WERI-Rb-1 (cell line): ENCODE data around the gene HPRT1.

ENCODE experiments used
- DNase-seq: peaks from one replicate; pipeline ENCODE4 v3.0.0-alpha.2; 2020
- H3K27ac ChIP-seq: fragments of 250-450 bp; sonication (Bioruptor Pico); 2 replicates; pipeline ENCODE4 v1.5.1; 2020; ENCODE audit warnings: mild to moderate bottlenecking, moderate library complexity
- H3K27me3 ChIP-seq: fragments of 250-450 bp; sonication (Bioruptor Pico); 2 replicates; pipeline ENCODE4 v1.5.1; 2021; ENCODE audit warnings: mild to moderate bottlenecking, low read depth, moderate library complexity; ENCODE audit not compliant: insufficient read depth, severe bottlenecking
- H3K36me3 ChIP-seq: fragments of 250-450 bp; sonication (Bioruptor Pico); 2 replicates; pipeline ENCODE4 v1.5.1; 2020; ENCODE audit warnings: mild to moderate bottlenecking, moderate library complexity
- H3K4me3 ChIP-seq: 2 replicates; pipeline ENCODE4 v1.5.1; 2011; ENCODE audit warnings: low read depth, mild to moderate bottlenecking, control low read depth, low read length
- H3K9me3 ChIP-seq: fragments of 250-450 bp; sonication (Bioruptor Pico); 2 replicates; pipeline ENCODE4 v1.5.1; 2021; ENCODE audit warnings: mild to moderate bottlenecking, moderate library complexity; ENCODE audit not compliant: severe bottlenecking
- TF ChIP-seq, protein P1 (sequence below): IDR thresholded peaks from 2 replicates; pipeline ENCODE4 v1.5.1; 2011; ENCODE audit warnings: low read depth, mild to moderate bottlenecking, control low read depth, inconsistent platforms, low read length

Gene HPRT1

DNA sequence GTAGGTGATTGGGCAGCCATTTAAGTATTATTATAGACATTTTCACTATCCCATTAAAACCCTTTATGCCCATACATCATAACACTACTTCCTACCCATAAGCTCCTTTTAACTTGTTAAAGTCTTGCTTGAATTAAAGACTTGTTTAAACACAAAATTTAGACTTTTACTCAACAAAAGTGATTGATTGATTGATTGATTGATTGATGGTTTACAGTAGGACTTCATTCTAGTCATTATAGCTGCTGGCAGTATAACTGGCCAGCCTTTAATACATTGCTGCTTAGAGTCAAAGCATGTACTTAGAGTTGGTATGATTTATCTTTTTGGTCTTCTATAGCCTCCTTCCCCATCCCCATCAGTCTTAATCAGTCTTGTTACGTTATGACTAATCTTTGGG, 16.3 kb downstream of the HPRT1 start:
- no peaks in the 10 kb centered on the region; the same call in none of the 2 replicates for H3K36me3 ChIP-seq
- H3K9me3 ChIP-seq = no peaks in the 10 kb centered on the region
- DNase-seq = no peak
- no peaks in the 10 kb centered on the region for H3K27me3 ChIP-seq
- no peak overlapping the region for H3K27ac ChIP-seq
- no peak overlapping the region for H3K4me3 ChIP-seq
- TF ChIP-seq, protein P1, sequence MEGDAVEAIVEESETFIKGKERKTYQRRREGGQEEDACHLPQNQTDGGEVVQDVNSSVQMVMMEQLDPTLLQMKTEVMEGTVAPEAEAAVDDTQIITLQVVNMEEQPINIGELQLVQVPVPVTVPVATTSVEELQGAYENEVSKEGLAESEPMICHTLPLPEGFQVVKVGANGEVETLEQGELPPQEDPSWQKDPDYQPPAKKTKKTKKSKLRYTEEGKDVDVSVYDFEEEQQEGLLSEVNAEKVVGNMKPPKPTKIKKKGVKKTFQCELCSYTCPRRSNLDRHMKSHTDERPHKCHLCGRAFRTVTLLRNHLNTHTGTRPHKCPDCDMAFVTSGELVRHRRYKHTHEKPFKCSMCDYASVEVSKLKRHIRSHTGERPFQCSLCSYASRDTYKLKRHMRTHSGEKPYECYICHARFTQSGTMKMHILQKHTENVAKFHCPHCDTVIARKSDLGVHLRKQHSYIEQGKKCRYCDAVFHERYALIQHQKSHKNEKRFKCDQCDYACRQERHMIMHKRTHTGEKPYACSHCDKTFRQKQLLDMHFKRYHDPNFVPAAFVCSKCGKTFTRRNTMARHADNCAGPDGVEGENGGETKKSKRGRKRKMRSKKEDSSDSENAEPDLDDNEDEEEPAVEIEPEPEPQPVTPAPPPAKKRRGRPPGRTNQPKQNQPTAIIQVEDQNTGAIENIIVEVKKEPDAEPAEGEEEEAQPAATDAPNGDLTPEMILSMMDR = no peak

DNA sequence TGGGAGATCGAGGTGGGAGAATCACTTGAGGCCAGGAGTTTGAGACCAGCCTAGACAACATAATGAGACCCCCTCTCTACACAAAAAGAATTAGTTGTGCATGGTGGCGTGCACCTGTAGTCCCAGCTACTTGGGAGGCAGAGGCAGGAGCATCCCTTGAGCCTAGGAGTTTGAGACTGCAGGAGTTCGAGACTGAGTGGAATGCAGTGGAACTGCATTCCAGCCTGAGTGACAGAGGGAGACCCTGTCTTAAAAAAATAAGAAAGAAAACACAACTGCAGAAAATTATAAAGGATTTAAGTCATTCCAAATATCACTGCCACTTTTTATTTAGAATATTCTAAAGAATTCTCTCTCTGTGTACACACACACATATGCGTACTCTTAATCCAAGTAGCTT, 18.4 kb downstream of the HPRT1 start:
- Histone ChIP-seq H3K27ac (no peak overlapping the region), H3K27me3 (no peaks in the 10 kb centered on the region), H3K36me3 (no peaks in the 10 kb centered on the region; the same call in none of the 2 replicates), H3K4me3 (no peak overlapping the region), H3K9me3 (no peaks in the 10 kb centered on the region)
- no peak for DNase-seq
- TF ChIP-seq, protein P1 = no peak

DNA sequence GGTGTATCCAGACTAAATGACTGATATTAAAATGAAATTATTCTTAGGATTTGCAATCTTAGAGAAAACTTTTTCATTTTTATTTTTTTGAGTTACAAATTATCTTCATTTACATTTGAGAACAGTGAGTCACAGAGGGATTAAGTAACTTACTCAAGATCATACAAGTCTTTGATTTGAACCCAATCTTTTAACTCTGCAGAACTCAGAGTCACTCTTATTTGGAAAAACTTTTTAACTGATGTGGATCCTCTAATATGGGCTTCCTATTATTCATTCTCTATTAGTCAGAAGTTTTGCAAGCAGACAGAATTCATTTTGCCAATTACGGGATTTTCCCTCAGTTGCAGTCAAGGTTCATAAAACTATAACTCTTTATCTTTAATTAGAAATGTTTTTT, 20.1 kb downstream of the HPRT1 start:
- Histone ChIP-seq H3K9me3 (no peaks in the 10 kb centered on the region), H3K36me3 (no peaks in the 10 kb centered on the region; the same call in none of the 2 replicates), H3K27me3 (no peaks in the 10 kb centered on the region), H3K27ac (no peak overlapping the region), H3K4me3 (no peak overlapping the region)
- no peak for DNase-seq
- TF ChIP-seq, protein P1 = no peak

DNA sequence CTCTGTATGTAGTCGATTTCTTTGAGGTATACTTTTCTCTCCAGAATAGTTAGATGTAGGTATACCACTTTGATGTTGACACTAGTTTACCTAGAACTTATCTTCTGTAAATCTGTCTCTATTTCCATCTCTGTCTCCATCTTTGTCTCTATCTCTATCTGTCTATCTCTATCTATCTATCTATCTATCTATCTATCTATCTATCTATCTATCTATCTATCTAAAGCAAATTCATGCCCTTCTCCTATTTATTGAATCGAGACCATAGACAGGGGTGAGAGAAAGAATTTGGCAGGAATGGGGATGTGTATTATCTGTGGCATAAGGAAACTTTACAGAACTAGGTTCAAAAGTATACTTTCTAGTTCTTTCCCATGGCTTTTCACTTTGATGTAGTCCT, 21.4 kb downstream of the HPRT1 start:
- H3K9me3 ChIP-seq = no peaks in the 10 kb centered on the region
- H3K4me3 ChIP-seq = no peak overlapping the region
- no peaks in the 10 kb centered on the region; the same call in 1 of the 2 replicates for H3K36me3 ChIP-seq
- no peak overlapping the region for H3K27ac ChIP-seq
- no peak for DNase-seq
- H3K27me3 ChIP-seq = no peaks in the 10 kb centered on the region
- TF ChIP-seq, protein P1 = no peak

DNA sequence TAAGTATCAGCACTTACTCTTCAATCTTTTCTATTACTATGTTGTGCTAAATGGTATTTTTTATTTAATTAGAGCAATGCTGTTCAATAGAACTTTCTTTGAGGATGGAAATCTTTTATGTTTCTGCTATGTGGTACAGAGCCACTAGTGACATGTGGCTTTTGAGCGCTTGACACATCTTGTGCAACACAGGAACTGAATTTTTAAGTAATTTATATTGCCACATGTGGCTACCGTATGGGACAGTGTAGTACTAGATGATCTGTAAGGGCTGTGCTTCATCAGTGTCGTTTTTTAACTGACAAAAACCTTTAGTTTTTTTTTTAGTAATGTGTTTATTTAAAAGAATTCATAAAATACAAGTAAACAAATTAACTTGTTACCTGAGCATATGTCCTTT, 22.4 kb downstream of the HPRT1 start:
- Histone ChIP-seq H3K36me3 (no peaks in the 10 kb centered on the region; the same call in 1 of the 2 replicates), H3K27ac (no peak overlapping the region), H3K9me3 (no peaks in the 10 kb centered on the region), H3K27me3 (no peaks in the 10 kb centered on the region), H3K4me3 (no peak overlapping the region)
- TF ChIP-seq, protein P1 = no peak
- no peak for DNase-seq

DNA sequence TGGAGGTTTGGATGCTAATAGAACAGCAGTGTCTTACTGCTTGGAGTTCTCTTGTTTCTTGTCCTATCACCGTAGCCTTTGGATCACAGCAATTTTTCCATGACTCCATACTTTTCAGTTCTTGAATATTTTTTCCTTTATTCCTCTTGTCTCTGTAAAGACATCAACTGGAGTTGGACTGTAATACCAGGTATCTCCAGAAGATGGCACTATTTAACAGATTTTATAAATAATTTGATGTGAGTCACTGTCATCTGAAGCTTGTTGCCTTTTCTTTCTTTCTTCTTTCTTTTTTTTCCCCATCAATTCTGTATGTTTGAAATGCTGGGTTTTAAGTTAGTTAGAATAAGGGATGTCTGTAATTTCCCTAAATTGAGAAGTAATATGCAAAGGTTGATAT, 24.1 kb downstream of the HPRT1 start:
- no peak overlapping the region for H3K27ac ChIP-seq
- TF ChIP-seq, protein P1 = peak; percentile 27; the same call in 1 of the 2 replicates
- H3K27me3 ChIP-seq = no peaks in the 10 kb centered on the region
- H3K4me3 ChIP-seq = no peak overlapping the region
- H3K9me3 ChIP-seq = no peaks in the 10 kb centered on the region
- no peak for DNase-seq
- H3K36me3 ChIP-seq = no peaks in the 10 kb centered on the region
